RWPE2 (cell line): ENCODE measurements around the gene MDC1.

Experiments
- ATAC-seq: fragments of 200-7000 bp; cut with Tn5 transposase; 3 replicates; pipeline ENCODE4 v1.9.1; 2021; ENCODE audit warnings: low read depth
- DNase-seq: peaks from one replicate; pipeline ENCODE4 v3.0.0-alpha.2; 2020; ENCODE audit warnings: low spot score
- H3K27ac ChIP-seq: fragments of 450-650 bp; 2 replicates; pipeline ENCODE4 v1.5.1; 2017; ENCODE audit warnings: mild to moderate bottlenecking; ENCODE audit not compliant: poor library complexity, severe bottlenecking
- H3K27me3 ChIP-seq: fragments of 250-450 bp; sonication (Bioruptor Pico); 2 replicates; pipeline ENCODE4 v1.5.1; 2021; ENCODE audit warnings: mild to moderate bottlenecking, moderate library complexity; ENCODE audit not compliant: insufficient read depth, poor library complexity, severe bottlenecking
- H3K36me3 ChIP-seq: fragments of 250-450 bp; sonication (Bioruptor Pico); 2 replicates; pipeline ENCODE4 v1.5.1; 2020; ENCODE audit warnings: low read depth, mild to moderate bottlenecking, moderate library complexity
- H3K4me1 ChIP-seq: fragments of 250-450 bp; sonication (Bioruptor Pico); 2 replicates; pipeline ENCODE4 v1.5.1; 2021; ENCODE audit warnings: mild to moderate bottlenecking, moderate library complexity; ENCODE audit not compliant: insufficient read depth, poor library complexity, severe bottlenecking
- H3K4me3 ChIP-seq: fragments of 250-450 bp; sonication (Bioruptor Pico); 2 replicates; pipeline ENCODE4 v1.5.1; 2021; ENCODE audit warnings: mild to moderate bottlenecking, moderate library complexity; ENCODE audit not compliant: severe bottlenecking
- H3K9me3 ChIP-seq: fragments of 250-450 bp; sonication (Bioruptor Pico); 2 replicates; pipeline ENCODE4 v1.5.1; 2021; ENCODE audit warnings: mild to moderate bottlenecking, moderate library complexity; ENCODE audit not compliant: severe bottlenecking
- TF ChIP-seq, protein P1 (sequence below): fragments of 450-650 bp; IDR thresholded peaks from one replicate; pipeline ENCODE4 v1.5.1; 2017; ENCODE audit warnings: mild to moderate bottlenecking, moderate library complexity; ENCODE audit not compliant: poor library complexity, severe bottlenecking

Gene MDC1

DNA sequence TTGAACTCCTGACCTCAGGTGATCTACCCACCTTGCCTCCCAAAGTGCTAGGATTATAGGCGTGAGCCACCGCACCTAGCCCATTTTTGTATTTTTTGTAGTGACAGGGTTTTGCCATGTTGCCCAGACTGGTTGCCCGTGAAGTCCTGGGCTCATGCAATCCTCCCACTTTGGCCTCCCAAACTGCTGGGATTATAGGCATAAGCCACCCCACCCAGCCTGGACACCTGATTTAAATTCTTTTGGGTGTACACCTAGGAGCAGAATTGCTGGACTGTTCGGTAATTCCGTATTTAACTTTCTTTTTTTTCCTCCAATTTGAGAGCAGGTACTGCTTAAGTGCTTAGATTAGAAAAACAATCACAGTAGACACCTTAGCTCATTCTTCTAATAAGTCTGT is 20.6 kb downstream of the MDC1 start:
- TF ChIP-seq, protein P1, sequence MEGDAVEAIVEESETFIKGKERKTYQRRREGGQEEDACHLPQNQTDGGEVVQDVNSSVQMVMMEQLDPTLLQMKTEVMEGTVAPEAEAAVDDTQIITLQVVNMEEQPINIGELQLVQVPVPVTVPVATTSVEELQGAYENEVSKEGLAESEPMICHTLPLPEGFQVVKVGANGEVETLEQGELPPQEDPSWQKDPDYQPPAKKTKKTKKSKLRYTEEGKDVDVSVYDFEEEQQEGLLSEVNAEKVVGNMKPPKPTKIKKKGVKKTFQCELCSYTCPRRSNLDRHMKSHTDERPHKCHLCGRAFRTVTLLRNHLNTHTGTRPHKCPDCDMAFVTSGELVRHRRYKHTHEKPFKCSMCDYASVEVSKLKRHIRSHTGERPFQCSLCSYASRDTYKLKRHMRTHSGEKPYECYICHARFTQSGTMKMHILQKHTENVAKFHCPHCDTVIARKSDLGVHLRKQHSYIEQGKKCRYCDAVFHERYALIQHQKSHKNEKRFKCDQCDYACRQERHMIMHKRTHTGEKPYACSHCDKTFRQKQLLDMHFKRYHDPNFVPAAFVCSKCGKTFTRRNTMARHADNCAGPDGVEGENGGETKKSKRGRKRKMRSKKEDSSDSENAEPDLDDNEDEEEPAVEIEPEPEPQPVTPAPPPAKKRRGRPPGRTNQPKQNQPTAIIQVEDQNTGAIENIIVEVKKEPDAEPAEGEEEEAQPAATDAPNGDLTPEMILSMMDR: no peak
- H3K27me3 ChIP-seq: no peaks in the 10 kb centered on the region
- H3K36me3 ChIP-seq: peaks cover 14% of the 10 kb centered on the region
- H3K9me3 ChIP-seq: no peaks in the 10 kb centered on the region
- no peak overlapping the region for H3K4me3 ChIP-seq
- ATAC-seq: no peak
- H3K27ac ChIP-seq: peak overlapping the region; percentile 66
- DNase-seq: no peak
- H3K4me1 ChIP-seq: peaks cover 15% of the 10 kb centered on the region

DNA sequence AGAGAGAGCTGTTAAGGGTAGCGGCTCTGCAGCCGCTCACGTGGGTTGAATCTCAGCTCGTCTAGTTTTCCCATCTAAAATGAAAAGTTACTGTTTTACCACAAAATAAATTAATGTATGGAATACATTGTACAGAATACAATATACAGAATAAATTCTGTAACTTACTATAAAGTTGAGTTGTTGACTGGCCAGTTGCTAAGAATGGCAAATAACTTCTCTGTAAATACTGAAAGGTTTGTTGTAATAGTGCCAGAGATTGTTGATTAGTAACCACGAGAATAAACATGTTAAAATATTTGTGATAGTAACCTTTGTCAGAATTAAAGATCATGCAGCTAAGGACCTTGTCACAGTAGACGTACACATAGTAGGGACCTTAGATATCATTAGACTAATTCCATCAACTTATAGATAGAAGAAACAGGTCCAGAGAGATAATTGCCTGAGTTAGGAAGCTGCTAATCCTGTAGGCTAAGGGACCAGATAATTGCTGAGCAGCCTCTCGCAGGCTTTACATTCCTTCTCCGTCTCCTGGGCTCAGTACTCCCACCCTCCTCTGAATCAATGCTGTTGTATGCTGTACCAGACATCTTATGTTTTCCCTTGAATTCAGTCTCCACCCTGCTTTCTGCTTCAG is 25.8 kb downstream of the MDC1 start:
- Histone ChIP-seq H3K27ac (peak overlapping the region; percentile 95), H3K4me1 (peaks cover 19% of the 10 kb centered on the region), H3K27me3 (no peaks in the 10 kb centered on the region), H3K4me3 (peak overlapping the region; percentile 58), H3K9me3 (no peaks in the 10 kb centered on the region), H3K36me3 (no peaks in the 10 kb centered on the region)
- ATAC-seq (no peak), DNase-seq (no peak)
- TF ChIP-seq, protein P1: no peak

DNA sequence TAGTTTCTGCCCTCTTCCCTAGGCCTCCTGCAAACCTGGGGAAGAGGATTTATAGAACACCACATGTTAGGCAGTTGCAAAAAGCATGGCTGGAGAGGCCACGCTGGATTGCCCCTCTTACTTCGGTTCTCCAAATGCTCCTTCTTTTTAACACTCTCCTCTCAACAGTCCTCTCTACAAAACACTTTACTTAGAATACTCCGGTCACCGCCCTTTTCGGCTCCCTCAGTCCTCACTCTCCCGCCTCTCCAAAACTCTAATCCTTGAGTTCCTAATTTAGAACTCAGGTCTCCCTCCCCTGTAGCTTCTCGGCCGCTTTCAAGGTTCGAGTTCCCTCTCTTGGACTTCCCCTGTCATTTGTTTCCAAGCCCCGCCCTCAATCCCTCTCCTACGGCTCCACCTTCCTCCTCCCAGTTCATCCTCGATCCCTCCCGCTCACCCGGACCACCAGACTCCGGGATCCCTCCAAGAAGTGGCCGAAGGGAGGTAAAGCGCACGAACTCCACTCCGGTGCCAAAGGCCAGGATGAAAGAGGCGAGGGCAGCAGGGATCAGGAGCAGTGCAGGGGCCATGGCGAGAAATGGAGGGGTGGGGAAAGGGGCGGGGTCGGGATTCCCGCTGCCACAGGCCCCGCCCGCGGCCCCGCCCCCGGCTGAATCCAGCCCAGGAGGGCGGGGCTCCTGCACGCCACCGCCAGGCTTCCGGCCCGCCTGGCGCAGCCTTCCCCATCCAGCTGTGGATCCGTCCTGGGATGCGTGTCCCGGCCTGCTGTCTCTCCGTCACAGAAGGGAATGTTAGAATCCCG is 26.5 kb downstream of the MDC1 start, which contains the start of gene NRM:
NRM (minus strand) TSS at position 582 of the 805 bp plus-strand sequence; CDS start at position 572, 10 bp downstream.
- no peaks in the 10 kb centered on the region for H3K9me3 ChIP-seq
- H3K27ac ChIP-seq: peak within 1 kb of the TSS; percentile 95
- peak; percentile 58 for ATAC-seq

DNA sequence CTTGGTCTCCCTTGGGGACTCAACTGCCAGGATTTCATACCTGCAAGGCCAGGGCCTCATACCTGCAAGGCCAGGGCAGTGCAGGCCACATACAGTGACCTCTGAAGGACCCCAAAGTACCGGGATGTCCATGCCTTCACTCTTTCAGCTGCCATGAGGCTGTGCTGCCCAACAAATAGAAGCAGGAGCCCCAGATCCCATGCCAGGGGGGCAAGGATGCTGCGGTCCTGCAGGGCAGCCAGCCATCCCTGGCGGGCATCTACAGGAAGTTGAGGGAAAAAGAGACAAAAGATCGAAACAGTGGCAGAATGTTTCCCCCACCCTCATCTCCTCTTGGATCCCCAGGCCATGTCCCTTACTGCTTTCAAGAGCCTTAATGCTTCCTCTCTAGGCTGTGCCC is 27.1 kb downstream of the MDC1 start:
- no peak for DNase-seq
- Histone ChIP-seq H3K4me1 (peaks cover 11% of the 10 kb centered on the region), H3K27ac (peak overlapping the region; percentile 95), H3K36me3 (peaks cover 8% of the 10 kb centered on the region), H3K9me3 (no peaks in the 10 kb centered on the region), H3K4me3 (peak overlapping the region; percentile 58), H3K27me3 (no peaks in the 10 kb centered on the region)
- ATAC-seq: no peak
- TF ChIP-seq, protein P1: no peak

More for the DNA sequence above, 26.5 kb downstream of the MDC1 start, which contains the start of gene NRM:
- no peaks in the 10 kb centered on the region for H3K27me3 ChIP-seq
- H3K36me3 ChIP-seq: peaks cover 2% of the 10 kb centered on the region
- H3K4me1 ChIP-seq: peaks cover 17% of the 10 kb centered on the region
- TF ChIP-seq, protein P1: no peak
- peak within 1 kb of the TSS; percentile 58 for H3K4me3 ChIP-seq
- DNase-seq: peak; percentile 91
